GM18505 (cell line): Measurements from ENCODE around the gene DIO1.
"Not testable (repeated sequence)": the region's sequence is repeated elsewhere in the genome, so short reads cannot be mapped to it uniquely, and the experiment has no call there.

Experiments used
- ATAC-seq: cut with Tn5 transposase; IDR thresholded peaks from one replicate; pipeline ENCODE4 v1.9.1; 2021; ENCODE audit not compliant: unreplicated experiment
- POLR2A ChIP-seq: IDR thresholded peaks from 4 replicates; pipeline ENCODE4 v1.6.1; 2011; ENCODE audit warnings: borderline replicate concordance; ENCODE audit not compliant: insufficient read depth, insufficient read length; ENCODE audit errors: extremely low read depth

DIO1 gene

DNA sequence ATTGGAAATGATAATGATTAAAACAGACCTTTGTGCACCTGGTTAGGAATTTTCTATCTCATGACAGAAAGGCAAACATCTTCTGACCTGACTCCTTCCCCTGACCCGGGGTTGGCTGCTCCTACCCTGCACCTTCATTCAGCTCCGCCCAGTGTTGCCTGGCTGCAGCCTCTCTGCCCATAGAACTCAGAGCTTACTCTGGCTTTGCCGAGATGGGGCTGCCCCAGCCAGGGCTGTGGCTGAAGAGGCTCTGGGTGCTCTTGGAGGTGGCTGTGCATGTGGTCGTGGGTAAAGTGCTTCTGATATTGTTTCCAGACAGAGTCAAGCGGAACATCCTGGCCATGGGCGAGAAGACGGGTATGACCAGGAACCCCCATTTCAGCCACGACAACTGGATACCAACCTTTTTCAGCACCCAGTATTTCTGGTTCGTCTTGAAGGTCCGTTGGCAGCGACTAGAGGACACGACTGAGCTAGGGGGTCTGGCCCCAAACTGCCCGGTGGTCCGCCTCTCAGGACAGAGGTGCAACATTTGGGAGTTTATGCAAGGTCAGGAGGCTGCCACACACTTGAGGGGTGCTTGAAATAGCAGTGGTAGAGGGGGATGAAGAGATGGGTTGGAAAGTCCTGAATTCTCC is at the start of gene DIO1:
TSS of gene DIO1 (plus strand) at position 189 of the 638 bp plus-strand sequence. CDS start at position 213, 24 bp downstream.
- no peak for TF ChIP-seq POLR2A
- ATAC-seq: no peak

- no peak for TF ChIP-seq POLR2A
These were observed 46.0 kb upstream of the DIO1 start for GRCh38 chr1:53847980-53848379.

GRCh38 chr1:53850082-53850673 is 43.8 kb upstream of the DIO1 start:
- no peak for ATAC-seq
- TF ChIP-seq POLR2A: no peak

More at GRCh38 chr1:53847980-53848379, 46.0 kb upstream of the DIO1 start:
- ATAC-seq: no peak

- ATAC-seq: no peak
These were observed 42.3 kb upstream of the DIO1 start for GRCh38 chr1:53851571-53852285.

DNA sequence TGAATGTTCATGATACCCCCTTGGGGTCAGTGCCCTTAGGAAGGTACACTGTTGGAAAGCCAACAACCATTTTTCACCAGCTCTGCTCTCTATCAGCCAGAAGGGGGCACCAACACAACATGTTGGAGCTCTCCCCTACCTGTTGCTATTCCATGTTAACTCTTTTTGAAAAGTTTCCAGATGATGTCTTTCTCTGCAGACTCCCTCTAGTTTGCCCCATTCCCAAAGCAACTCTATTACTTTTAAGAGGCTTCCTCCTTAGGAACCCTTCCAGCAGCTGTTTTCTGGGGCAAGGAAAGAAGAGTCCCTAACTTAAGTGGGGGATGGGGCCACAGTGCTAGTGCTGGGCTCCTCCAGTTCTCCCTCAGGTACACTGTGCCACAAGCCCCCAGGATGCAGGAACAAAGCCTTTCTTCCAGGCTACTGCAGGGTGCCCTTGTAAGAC is 33.0 kb upstream of the DIO1 start:
- no peak for ATAC-seq
- TF ChIP-seq POLR2A: no peak

More at GRCh38 chr1:53851571-53852285, 42.3 kb upstream of the DIO1 start:
- TF ChIP-seq POLR2A: no peak

GRCh38 chr1:53862507-53862906 is 31.5 kb upstream of the DIO1 start:
- ATAC-seq: no peak
- TF ChIP-seq POLR2A: no peak

- ATAC-seq: no peak
- no peak for TF ChIP-seq POLR2A
These were observed 25.4 kb upstream of the DIO1 start for GRCh38 chr1:53868565-53868964.

DNA sequence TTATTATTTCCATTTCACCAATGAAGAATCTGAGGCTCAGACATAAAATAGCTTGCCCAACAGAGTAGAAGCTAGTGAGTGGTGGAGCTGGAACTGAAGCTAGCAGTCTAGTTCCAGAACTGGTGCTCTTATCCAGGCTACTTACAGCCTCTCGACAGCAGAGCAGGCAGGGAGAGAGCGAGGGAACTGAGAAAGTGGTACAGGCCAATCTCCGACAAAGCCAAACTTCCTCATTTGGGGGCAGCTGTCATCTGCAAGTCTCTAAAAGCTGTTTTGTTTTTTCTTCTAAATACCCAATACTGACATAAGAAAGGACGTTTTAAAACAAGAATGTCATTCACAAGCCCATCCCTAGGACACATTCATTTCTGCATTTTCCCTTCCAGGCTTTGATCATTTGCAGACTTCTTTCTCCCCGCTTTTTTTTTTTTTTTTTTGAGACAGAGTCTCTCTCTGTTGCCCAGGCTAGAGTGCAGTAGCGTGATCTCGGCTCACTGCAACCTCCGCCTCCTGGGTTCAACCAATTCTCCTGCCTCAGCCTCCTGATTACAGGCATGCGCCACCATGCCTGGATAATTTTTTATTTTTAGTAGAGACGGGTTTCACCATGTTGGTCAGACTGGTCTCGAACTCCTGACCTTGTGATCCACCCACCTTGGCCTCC is 24.4 kb upstream of the DIO1 start:
- no peak for ATAC-seq

GRCh38 chr1:53871221-53871620 is 22.8 kb upstream of the DIO1 start:
- no peak for ATAC-seq
- no peak for TF ChIP-seq POLR2A

More for the DNA sequence above, 24.4 kb upstream of the DIO1 start:
- TF ChIP-seq POLR2A: no peak

DNA sequence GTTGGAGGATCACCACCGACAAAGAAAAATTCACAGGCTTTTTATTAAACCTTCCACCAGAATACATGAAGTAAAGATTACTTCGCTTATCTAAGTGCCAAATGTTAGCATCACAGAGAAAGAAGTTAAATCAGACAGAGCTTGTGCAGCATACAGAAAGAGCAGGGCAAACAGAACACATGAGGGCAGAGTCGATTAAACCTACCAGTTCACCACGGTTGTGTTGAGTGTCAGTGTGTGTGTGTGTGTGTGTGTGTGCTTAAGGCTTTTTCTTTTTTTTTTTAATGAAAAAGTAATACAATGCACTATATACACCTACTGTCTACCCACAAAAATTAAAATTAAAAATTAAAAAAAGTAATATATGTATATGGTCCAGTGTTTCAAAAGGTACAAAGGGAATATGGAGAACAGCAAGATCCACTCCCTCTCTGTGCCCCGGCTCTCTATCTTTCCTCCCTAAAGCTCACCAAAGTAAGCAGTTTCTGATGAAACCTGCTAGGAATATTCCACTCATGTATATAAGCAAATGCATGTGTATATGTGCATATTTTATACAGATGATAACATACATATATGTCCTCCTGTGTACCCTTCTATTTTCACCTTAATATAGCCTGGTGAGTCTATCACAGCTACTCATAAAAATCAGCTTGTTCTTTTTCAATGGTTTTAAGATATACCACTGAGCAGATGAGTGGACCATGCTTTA is 22.1 kb upstream of the DIO1 start:
- TF ChIP-seq POLR2A: no peak
- no peak for ATAC-seq

DNA sequence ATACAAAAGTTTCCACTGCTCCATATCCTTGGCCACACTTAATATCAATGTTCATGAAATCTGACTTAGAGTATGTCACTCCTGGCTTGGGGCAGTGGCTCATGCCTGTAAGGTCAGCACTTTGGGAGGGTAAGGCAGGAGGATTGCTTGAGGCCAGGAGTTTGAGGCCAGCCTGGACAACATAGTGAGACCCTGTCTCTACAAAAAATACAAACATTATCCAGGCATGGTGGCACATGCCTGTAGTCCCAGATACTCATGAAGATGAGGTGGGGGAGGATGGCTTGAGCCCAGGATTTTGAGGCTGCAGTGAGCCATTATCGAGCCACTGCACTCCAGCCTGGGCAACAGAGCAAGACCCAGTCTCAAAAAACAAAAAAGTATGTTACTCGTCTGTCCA is 18.8 kb upstream of the DIO1 start:
- not testable (repeated sequence) for ATAC-seq

GRCh38 chr1:53878492-53879105 is 15.4 kb upstream of the DIO1 start:
- ATAC-seq: no peak

GRCh38 chr1:53881853-53882252 is 12.1 kb upstream of the DIO1 start:
- ATAC-seq: not testable (repeated sequence)

More at GRCh38 chr1:53878492-53879105, 15.4 kb upstream of the DIO1 start:
- no peak for TF ChIP-seq POLR2A

- ATAC-seq: not testable (repeated sequence)
These were observed 10.4 kb upstream of the DIO1 start for GRCh38 chr1:53883600-53883999.
